Stimulated activated CD4-positive, alpha-beta T cell treated with anti-CD3 and anti-CD28 coated beads, TNF-alpha, amount 100 ng/mL, for 48 hours (primary cell): ENCODE results near the gene IER2.

ENCODE experiments used
- DNase-seq, 3 donors: peaks; one replicate each; pipeline ENCODE4 v3.0.0-alpha.2; 2020; ENCODE audit warnings: low read depth in 3 of 3

The IER2 gene

GRCh38 chr19:13150187-13150930 lies at the start of gene IER2, which contains the start of gene STX10:
TSS of gene IER2 (plus strand) at chr19:13150411. CDS start at chr19:13153187, 2,776 bp downstream.
TSS of gene STX10 (minus strand) at chr19:13150375. CDS start at chr19:13150173, 202 bp downstream.
- peak; percentile 87 to 89 (median 88) for DNase-seq

GRCh38 chr19:13100841-13101589 lies 49.2 kb upstream of the IER2 start:
- DNase-seq = no peak

GRCh38 chr19:13101590-13102415 lies 48.4 kb upstream of the IER2 start:
- DNase-seq = no peak

- no peak for DNase-seq
Measured at GRCh38 chr19:13102416-13102665, 47.9 kb upstream of the IER2 start.

- DNase-seq = no peak
Measured at GRCh38 chr19:13102666-13103580, 47.3 kb upstream of the IER2 start, which contains the start of gene LYL1. TSS of gene LYL1 (minus strand) at chr19:13102858. CDS start at chr19:13101171, 1,687 bp downstream.

GRCh38 chr19:13103581-13104359 lies 46.4 kb upstream of the IER2 start:
- DNase-seq = no peak

- DNase-seq = peak; percentile 38 to 65 (median 54)
Measured at GRCh38 chr19:13104360-13104847, 45.8 kb upstream of the IER2 start.

GRCh38 chr19:13104848-13105711 lies 45.1 kb upstream of the IER2 start:
- no peak for DNase-seq

GRCh38 chr19:13109361-13110098 lies 40.7 kb upstream of the IER2 start:
- no peak for DNase-seq

GRCh38 chr19:13110099-13110610 lies 40.1 kb upstream of the IER2 start:
- DNase-seq = no peak

- no peak for DNase-seq
Measured at GRCh38 chr19:13112555-13112954, 37.7 kb upstream of the IER2 start.

- no peak for DNase-seq
Measured at GRCh38 chr19:13115936-13116281, 34.3 kb upstream of the IER2 start.

GRCh38 chr19:13116282-13117175 lies 33.7 kb upstream of the IER2 start, which contains the start of gene TRMT1:
TSS of gene TRMT1 (minus strand) at chr19:13116740. CDS start at chr19:13116399, 341 bp downstream.
- DNase-seq = peak; percentile 88 to 91 (median 90)

GRCh38 chr19:13117176-13117771 lies 32.9 kb upstream of the IER2 start:
- no peak for DNase-seq

- DNase-seq = peak; percentile 85 to 87 (median 87)
Measured at GRCh38 chr19:13117772-13118423, 32.3 kb upstream of the IER2 start, which contains the start of gene NACC1. TSS of gene NACC1 (plus strand) at chr19:13118264. CDS start at chr19:13135208, 16,944 bp downstream.
